H1 (cell line): ENCODE results near the gene IL18RAP. TPM values are rescaled to one million over a fixed set of nuclear protein-coding genes. Genes with fewer than 3 reads are reported as not detected.

ENCODE experiments used
- CTCF ChIA-PET: fragments of 300-600 bp; sonication (Branson Sonifier 250); formaldehyde crosslinking; loops from one replicate; lab custom pipeline; 2021; ENCODE audit not compliant: partially characterized antibody; lab: Charles Lee
- POLR2A ChIA-PET: fragments of 300-600 bp; sonication (Branson Sonifier 250); formaldehyde crosslinking; loops from one replicate; lab custom pipeline; 2021; ENCODE audit warnings: inconsistent platforms; ENCODE audit not compliant: partially characterized antibody; lab: Charles Lee
- DNase-seq, 2 experiments: peaks; one replicate each; pipeline versions ENCODE4 v3.0.0 to v3.0.0-alpha.2; 2010 to 2022; ENCODE audit warnings: low spot score in 2 of 2, low read depth in 1 of 2, mixed read lengths in 1 of 2
- FAIRE-seq: peaks from 2 replicates; lab custom pipeline; 2011; peaks lifted over from hg19 to GRCh38; lab: Jason Lieb, UNC
- H2AFZ ChIP-seq: 2 replicates; pipeline ENCODE4 v1.8.1; 2012; ENCODE audit warnings: low read length, inconsistent platforms
- H2AK5ac ChIP-seq: 2 replicates; pipeline ENCODE4 v1.6.1; 2013; ENCODE audit warnings: low read depth, low read length
- H2BK120ac ChIP-seq: replicated peaks from 2 replicates; pipeline ENCODE3; 2013; ENCODE audit warnings: low read depth, low read length, inconsistent platforms
- H2BK12ac ChIP-seq: 2 replicates; pipeline ENCODE4 v1.6.1; 2013; ENCODE audit warnings: low read depth, low read length
- H2BK15ac ChIP-seq: 2 replicates; pipeline ENCODE4 v1.6.1; 2013; ENCODE audit warnings: low read length
- H2BK20ac ChIP-seq: 2 replicates; pipeline ENCODE4 v1.6.1; 2013; ENCODE audit warnings: low read length
- H2BK5ac ChIP-seq: 2 replicates; pipeline ENCODE4 v1.6.1; 2013; ENCODE audit warnings: low read depth, low read length
- H3K14ac ChIP-seq: 2 replicates; pipeline ENCODE4 v1.6.1; 2013; ENCODE audit warnings: inconsistent platforms; ENCODE audit not compliant: insufficient read length
- H3K18ac ChIP-seq: 2 replicates; pipeline ENCODE4 v1.6.1; 2013; ENCODE audit warnings: low read length; ENCODE audit errors: extremely low read depth
- H3K23ac ChIP-seq: 2 replicates; pipeline ENCODE4 v1.6.1; 2013; ENCODE audit warnings: inconsistent platforms; ENCODE audit not compliant: insufficient read length
- H3K23me2 ChIP-seq: 2 replicates; pipeline ENCODE4 v1.6.1; 2013; ENCODE audit warnings: low read depth, low read length
- H3K27ac ChIP-seq: 2 replicates; pipeline ENCODE4 v1.6.1; 2011; ENCODE audit warnings: low read depth, low read length, inconsistent platforms
- H3K27me3 ChIP-seq, 4 experiments: replicated peaks in 1 of 4; 1 replicate in 1 of 4; 2 replicates in 3 of 4; pipeline versions ENCODE4 v1.6.1 to v1.8.1; 2011 to 2013; ENCODE audit warnings: low read length in 3 of 4, mild to moderate bottlenecking in 3 of 4, inconsistent platforms in 2 of 4, mixed read lengths in 2 of 4, moderate library complexity in 1 of 4; ENCODE audit not compliant: control insufficient read depth in 3 of 4, insufficient read depth in 3 of 4; ENCODE audit errors: extremely low read depth in 1 of 4
- H3K36me3 ChIP-seq, 4 experiments: 2 replicates each; pipeline versions ENCODE4 v1.6.1 to v1.8.1; 2011 to 2013; ENCODE audit warnings: mild to moderate bottlenecking in 4 of 4, low read length in 3 of 4, moderate library complexity in 2 of 4, control low read depth in 1 of 4, inconsistent platforms in 1 of 4; ENCODE audit not compliant: insufficient read depth in 4 of 4, control insufficient read depth in 2 of 4
- H3K4ac ChIP-seq: replicated peaks from 2 replicates; pipeline ENCODE3; 2013; ENCODE audit warnings: low read length, low read depth, mixed read lengths, inconsistent platforms; ENCODE audit not compliant: insufficient read length
- H3K4me1 ChIP-seq, 4 experiments: replicated peaks in 1 of 4; 1 replicate in 1 of 4; 2 replicates in 3 of 4; pipeline versions ENCODE4 v1.6.1 to v1.8.1; 2011 to 2013; ENCODE audit warnings: low read length in 3 of 4, inconsistent platforms in 2 of 4, mixed read lengths in 1 of 4; ENCODE audit not compliant: insufficient read depth in 4 of 4, control insufficient read depth in 3 of 4
- H3K4me2 ChIP-seq, 2 experiments: 2 replicates each; pipeline versions ENCODE4 v1.6.1 to v1.8.1; 2011 to 2013; ENCODE audit warnings: low read depth in 2 of 2, low read length in 2 of 2, control low read depth in 1 of 2, inconsistent platforms in 1 of 2, mild to moderate bottlenecking in 1 of 2; ENCODE audit not compliant: insufficient read depth in 1 of 2
- H3K4me3 ChIP-seq, 4 experiments: fragments of 200-600, 300-600 bp in 1 of 4; sonication (generic), shearing (Covaris generic), sonication (Bioruptor Twin) in 1 of 4; 2 replicates each; pipeline versions ENCODE4 v1.5.1 to v1.8.1; 2011 to 2016; ENCODE audit warnings: low read length in 4 of 4, low read depth in 3 of 4, control low read depth in 2 of 4, inconsistent platforms in 2 of 4, mild to moderate bottlenecking in 2 of 4, mixed read lengths in 1 of 4, moderate library complexity in 1 of 4; ENCODE audit not compliant: insufficient read depth in 2 of 4; ENCODE audit errors: extremely low read depth in 1 of 4
- H3K56ac ChIP-seq: replicated peaks from 2 replicates; pipeline ENCODE3; 2013; ENCODE audit warnings: low read depth, mild to moderate bottlenecking, mixed read lengths, low read length, inconsistent platforms; ENCODE audit not compliant: insufficient read length
- H3K79me1 ChIP-seq: 2 replicates; pipeline ENCODE4 v1.6.1; 2013; ENCODE audit warnings: low read depth, low read length, control low read depth
- H3K79me2 ChIP-seq, 2 experiments: 2 replicates each; pipeline versions ENCODE4 v1.6.1 to v1.8.1; 2012 to 2013; ENCODE audit warnings: low read length in 2 of 2, mild to moderate bottlenecking in 2 of 2, inconsistent platforms in 1 of 2; ENCODE audit not compliant: insufficient read depth in 2 of 2, control insufficient read depth in 1 of 2
- H3K9ac ChIP-seq, 4 experiments: replicated peaks in 1 of 4; 1 replicate in 1 of 4; 2 replicates in 3 of 4; pipeline versions ENCODE4 v1.6.1 to v1.8.1; 2011 to 2013; ENCODE audit warnings: low read depth in 3 of 4, low read length in 3 of 4, control low read depth in 2 of 4, mild to moderate bottlenecking in 2 of 4, moderate library complexity in 2 of 4, inconsistent platforms in 1 of 4; ENCODE audit errors: extremely low read depth in 1 of 4
- H3K9me3 ChIP-seq, 2 experiments: 2 replicates each; pipeline versions ENCODE4 v1.6.1 to v1.8.1; 2012 to 2013; ENCODE audit warnings: mild to moderate bottlenecking in 2 of 2, moderate library complexity in 2 of 2, control low read depth in 1 of 2, inconsistent platforms in 1 of 2, low read depth in 1 of 2, low read length in 1 of 2, mixed read lengths in 1 of 2; ENCODE audit not compliant: insufficient read depth in 2 of 2
- H4K20me1 ChIP-seq, 2 experiments: replicated peaks in 1 of 2; 2 replicates each; pipeline versions ENCODE3 to v1.8.1; 2011 to 2013; ENCODE audit warnings: inconsistent platforms in 2 of 2, low read length in 2 of 2, mild to moderate bottlenecking in 1 of 2; ENCODE audit not compliant: insufficient read depth in 2 of 2, control insufficient read depth in 1 of 2
- H4K5ac ChIP-seq: 2 replicates; pipeline ENCODE4 v1.6.1; 2013; ENCODE audit warnings: low read length, low read depth, mixed read lengths, inconsistent platforms; ENCODE audit not compliant: insufficient read length
- H4K8ac ChIP-seq: 2 replicates; pipeline ENCODE4 v1.8.0; 2013; ENCODE audit warnings: mild to moderate bottlenecking, moderate library complexity, low read length, inconsistent platforms; ENCODE audit not compliant: insufficient read depth; ENCODE audit errors: extremely low read depth
- H4K91ac ChIP-seq: replicated peaks from 2 replicates; pipeline ENCODE3; 2013; ENCODE audit warnings: low read length, mixed read lengths, inconsistent platforms; ENCODE audit not compliant: insufficient read length
- WGBS, 2 experiments: shearing (Covaris generic) in 1 of 2; methylation state at CpG; one replicate each; pipeline versions ENCODE4 v1.1.6 to v1.1.7; 2013 to 2015; ENCODE audit warnings: low lambda C conversion rate in 2 of 2, mixed read lengths in 2 of 2, inconsistent platforms in 1 of 2, low coverage in 1 of 2, missing lambda C conversion rate in 1 of 2; ENCODE audit not compliant: insufficient replicate concordance in 2 of 2, insufficient coverage in 1 of 2, insufficient read length in 1 of 2; ENCODE audit errors: extremely low coverage in 1 of 2, missing lambda C conversion rate in 1 of 2; 5-methylcytosine and 5-hydroxymethylcytosine counted together
- polyA plus RNA-seq, 7 experiments: library from polyadenylated mRNA; depleted of rRNA in 3 of 7; stranded (reverse) in 5 of 7; unstranded in 2 of 7; fragments of >200 nt in 5 of 7; fragments of 200-250 nt in 2 of 7; gene quantifications; 1 replicate in 5 of 7; 2 replicates in 1 of 7; 4 replicates in 1 of 7; pipeline versions ENCODE4 v1.2.1 to v1.2.3, GENCODE V29; 2011 to 2013; ENCODE audit warnings: missing spikeins in 2 of 7, mixed read lengths in 2 of 7
- total RNA-seq: library from RNA; stranded (reverse); fragmentation: NEBNext Ultra II Directional; extraction: Animal tissue kit (Norgen Biotek cat#: 25700); gene quantifications from 2 replicates; pipeline ENCODE4 v1.2.1, GENCODE V29; 2021
- TF ChIP-seq, protein P1 (sequence below): IDR thresholded peaks from 2 replicates; pipeline ENCODE4 v1.6.1; 2011; ENCODE audit warnings: low read depth, mild to moderate bottlenecking, low read length; ENCODE audit not compliant: insufficient read depth

The IL18RAP gene
- total and polyA plus RNA-seq, 2 of the 8 experiments (the other 6 are each of a cell fraction or from before 2014, with no cell fraction given) = not detected

DNA sequence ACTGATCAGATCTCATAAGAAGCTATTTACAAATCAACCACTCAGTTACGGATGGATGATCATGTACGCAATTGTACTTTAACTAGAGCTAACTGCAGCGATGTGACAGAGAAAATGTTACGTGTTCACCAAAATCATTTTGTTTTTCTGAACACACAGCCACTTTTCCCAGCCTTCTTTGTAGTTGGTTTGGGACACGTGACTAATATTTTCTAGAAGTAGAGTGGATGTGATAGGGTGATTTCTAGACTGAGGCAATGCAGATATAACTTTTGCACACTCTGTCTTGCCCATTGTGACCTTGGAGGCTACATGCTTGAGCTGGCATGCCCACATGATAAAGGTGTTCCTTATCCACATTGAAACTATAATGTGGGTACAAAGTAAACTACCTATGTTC lies 40.2 kb downstream of the IL18RAP start:
- H2BK15ac ChIP-seq = no peak overlapping the region
- no peak for DNase-seq
- FAIRE-seq = no peak
- H3K27me3 ChIP-seq = no peaks in the 10 kb centered on the region
- H4K20me1 ChIP-seq = no peaks in the 10 kb centered on the region
- no peaks in the 10 kb centered on the region for H3K79me1 ChIP-seq
- H3K4me3 ChIP-seq = no peak overlapping the region
- H4K8ac ChIP-seq = no peak overlapping the region
- no peaks in the 10 kb centered on the region; a peak in 1 of 4 replicates for H3K9me3 ChIP-seq
- no peak overlapping the region for H3K56ac ChIP-seq
- H2AFZ ChIP-seq = no peak overlapping the region
- H3K14ac ChIP-seq = no peak overlapping the region
- H3K4ac ChIP-seq = no peak overlapping the region
- TF ChIP-seq, protein P1, sequence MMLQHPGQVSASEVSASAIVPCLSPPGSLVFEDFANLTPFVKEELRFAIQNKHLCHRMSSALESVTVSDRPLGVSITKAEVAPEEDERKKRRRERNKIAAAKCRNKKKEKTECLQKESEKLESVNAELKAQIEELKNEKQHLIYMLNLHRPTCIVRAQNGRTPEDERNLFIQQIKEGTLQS = no peak
- no peak overlapping the region for H3K18ac ChIP-seq
- no peak overlapping the region for H2BK20ac ChIP-seq
- H3K23ac ChIP-seq = no peak overlapping the region
- no peak overlapping the region for H2BK5ac ChIP-seq
- POLR2A ChIA-PET = no interaction called here
- no peak overlapping the region for H3K4me2 ChIP-seq
- CTCF ChIA-PET = interaction anchor here (1.4 to 3.7 kb wide), 2 partner anchors 10 to 122 kb away, joined by 3 to 23 read pairs; partner anchors contain the start of gene SLC9A4
- H2BK12ac ChIP-seq = no peak overlapping the region
- H3K9ac ChIP-seq = no peak overlapping the region
- no peaks in the 10 kb centered on the region for H3K4me1 ChIP-seq
- H4K5ac ChIP-seq = no peak overlapping the region
- no peaks in the 10 kb centered on the region for H3K79me2 ChIP-seq
- H4K91ac ChIP-seq = no peak overlapping the region
- H2AK5ac ChIP-seq = no peak overlapping the region
- H3K36me3 ChIP-seq = no peaks in the 10 kb centered on the region; a peak in 1 of 8 replicates
- no peak overlapping the region for H3K27ac ChIP-seq
- no peaks in the 10 kb centered on the region for H3K23me2 ChIP-seq
- 94% methylated on average over 5 of the region's 5 CpGs; no CpG with 5 or more reads in 1 of the 2 experiments for WGBS, 2 experiments
- H2BK120ac ChIP-seq = no peak overlapping the region
